IPS DF 6.9 (cell line): ENCODE measurements around the gene OIT3.

Experiments
- DNase-seq: peaks from one replicate; pipeline ENCODE4 v3.0.0-alpha.2; 2013; ENCODE audit warnings: low read depth, low spot score
- H3K27ac ChIP-seq: one replicate; pipeline ENCODE4 v1.5.1; 2013; ENCODE audit warnings: low read length, control low read depth
- H3K27me3 ChIP-seq: 2 replicates; pipeline ENCODE4 v1.6.1; 2013; ENCODE audit warnings: mild to moderate bottlenecking, low read length; ENCODE audit not compliant: control insufficient read depth, insufficient read depth
- H3K36me3 ChIP-seq: 2 replicates; pipeline ENCODE4 v1.6.1; 2013; ENCODE audit warnings: low read length; ENCODE audit not compliant: control insufficient read depth, insufficient read depth
- H3K4me1 ChIP-seq: 2 replicates; pipeline ENCODE4 v1.6.1; 2013; ENCODE audit warnings: low read length; ENCODE audit not compliant: control insufficient read depth, insufficient read depth
- H3K4me3 ChIP-seq: 2 replicates; pipeline ENCODE4 v1.5.1; 2013; ENCODE audit warnings: mild to moderate bottlenecking, low read length
- H3K9me3 ChIP-seq: 2 replicates; pipeline ENCODE4 v1.6.1; 2013; ENCODE audit warnings: low read length, inconsistent platforms; ENCODE audit not compliant: control insufficient read depth, insufficient read depth
- WGBS: extraction: QIAGEN DNeasy Blood & Tissue Kit; methylation state at CpG from one replicate; pipeline ENCODE4 v1.1.7; 2013; ENCODE audit warnings: mixed read lengths, missing lambda C conversion rate; ENCODE audit not compliant: insufficient read length, insufficient coverage; 5-methylcytosine and 5-hydroxymethylcytosine counted together

The OIT3 gene

DNA sequence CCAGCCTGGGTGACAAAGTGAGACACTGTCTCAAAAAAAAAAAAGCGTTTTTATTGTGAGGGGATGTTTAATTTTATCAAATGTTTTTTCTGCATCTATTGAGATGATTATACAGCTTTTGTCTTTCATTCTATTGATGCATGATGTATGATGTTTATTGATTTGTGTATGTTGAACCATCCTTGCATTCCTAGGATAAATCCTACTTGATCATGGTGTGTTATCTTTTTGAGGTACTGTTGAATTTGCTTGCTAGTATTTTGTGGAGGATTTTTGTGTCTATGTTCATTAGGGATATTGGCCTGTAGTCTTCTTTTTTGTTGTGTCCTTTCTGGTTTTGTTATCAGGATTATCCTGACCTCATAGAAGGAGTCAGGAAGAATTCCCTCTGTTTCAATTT lies 83.3 kb downstream of the OIT3 start:
- no CpG with 5 or more reads among the region's 1 CpG for WGBS
- Histone ChIP-seq H3K9me3 (no peaks in the 10 kb centered on the region), H3K4me1 (no peaks in the 10 kb centered on the region)

DNA sequence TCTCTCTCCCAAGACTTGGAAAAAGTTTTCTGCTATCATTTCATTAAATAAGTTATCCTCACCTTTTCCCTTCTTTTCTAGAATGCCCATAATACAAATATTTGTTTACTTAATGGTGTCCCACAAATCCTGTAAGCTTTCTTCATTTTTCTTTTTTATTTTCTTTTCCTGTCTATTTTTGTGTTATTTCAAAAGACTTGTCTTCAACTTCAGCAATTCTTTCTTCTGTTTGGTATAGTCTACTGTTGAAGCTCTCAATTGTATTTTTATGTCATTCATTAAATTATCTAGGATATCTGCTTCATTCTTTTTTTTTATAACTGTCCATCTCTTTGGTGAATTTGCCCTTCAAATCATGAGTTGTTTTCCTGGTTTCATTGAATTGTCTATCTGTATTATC lies 86.2 kb downstream of the OIT3 start:
- H3K4me1 ChIP-seq, result no peaks in the 10 kb centered on the region
- DNase-seq, result no peak
- H3K9me3 ChIP-seq, result no peaks in the 10 kb centered on the region
- no peak overlapping the region for H3K4me3 ChIP-seq
- no peaks in the 10 kb centered on the region for H3K36me3 ChIP-seq
- no peak overlapping the region for H3K27ac ChIP-seq
- no peaks in the 10 kb centered on the region for H3K27me3 ChIP-seq

More for the DNA sequence above, 83.3 kb downstream of the OIT3 start:
- DNase-seq, result no peak
- Histone ChIP-seq H3K27ac (no peak overlapping the region), H3K27me3 (no peaks in the 10 kb centered on the region), H3K4me3 (no peak overlapping the region), H3K36me3 (no peaks in the 10 kb centered on the region)

- Histone ChIP-seq H3K36me3 (no peaks in the 10 kb centered on the region), H3K4me3 (no peak overlapping the region), H3K27ac (no peak overlapping the region), H3K9me3 (no peaks in the 10 kb centered on the region), H3K27me3 (no peaks in the 10 kb centered on the region), H3K4me1 (no peaks in the 10 kb centered on the region)
- no CpG with 5 or more reads among the region's 2 CpGs for WGBS
- DNase-seq, result no peak
These were observed 86.8 kb downstream of the OIT3 start for GRCh38 chr10:72980348-72980747.

DNA sequence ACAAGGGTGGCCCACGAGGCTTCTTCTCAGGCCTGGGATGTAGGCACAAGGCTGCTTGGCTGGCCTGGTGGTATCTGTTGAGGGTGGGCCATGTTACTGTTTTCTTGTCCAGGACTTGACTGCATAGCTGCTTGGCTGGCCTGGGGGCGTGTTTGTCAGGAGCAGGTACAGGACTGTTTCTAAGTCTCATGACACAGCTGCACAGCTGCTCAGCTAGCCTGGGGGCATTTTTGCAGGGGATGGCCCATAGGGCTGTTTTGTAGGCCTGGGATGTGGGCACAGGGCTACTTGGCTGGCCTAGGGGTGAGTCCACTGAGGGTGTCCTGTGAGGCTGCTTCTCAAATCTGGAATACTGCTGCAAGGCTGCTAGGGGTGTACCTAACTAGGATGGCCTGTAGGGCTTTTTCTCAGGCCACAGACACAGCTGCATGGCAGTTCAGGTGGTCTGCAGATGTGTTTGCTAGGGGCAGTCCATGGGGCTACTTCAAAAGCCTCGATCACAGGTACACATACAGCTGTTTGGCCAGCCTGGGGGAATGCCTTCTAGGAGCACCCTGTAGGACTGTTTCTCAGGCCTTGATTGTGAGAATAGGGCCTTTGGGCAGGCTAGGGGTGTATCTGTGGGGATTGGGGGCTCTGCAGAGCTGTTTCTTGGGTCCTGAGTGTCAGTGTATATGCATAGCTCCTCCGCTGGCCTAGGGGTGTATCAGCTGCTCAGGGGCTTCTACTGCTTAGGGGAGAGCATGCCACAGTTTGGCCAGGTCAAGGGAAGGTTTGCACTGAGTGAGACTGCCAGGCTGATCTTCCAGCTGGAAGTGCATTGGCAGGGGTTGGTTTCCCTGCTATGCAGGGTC lies 87.7 kb downstream of the OIT3 start:
- Histone ChIP-seq H3K9me3 (no peaks in the 10 kb centered on the region), H3K4me3 (no peak overlapping the region), H3K36me3 (no peaks in the 10 kb centered on the region), H3K27ac (no peak overlapping the region), H3K4me1 (no peaks in the 10 kb centered on the region), H3K27me3 (no peaks in the 10 kb centered on the region)
- WGBS, result no CpG with 5 or more reads among the region's 4 CpGs
- no peak for DNase-seq

GRCh38 chr10:72981882-72982529 lies 88.5 kb downstream of the OIT3 start:
- no peak overlapping the region for H3K27ac ChIP-seq
- H3K4me3 ChIP-seq, result no peak overlapping the region
- H3K9me3 ChIP-seq, result no peaks in the 10 kb centered on the region
- H3K4me1 ChIP-seq, result no peaks in the 10 kb centered on the region
- no peaks in the 10 kb centered on the region for H3K36me3 ChIP-seq
- no CpG with 5 or more reads among the region's 2 CpGs for WGBS
- DNase-seq, result no peak
- H3K27me3 ChIP-seq, result no peaks in the 10 kb centered on the region
